HEK293T (cell line): ENCODE results near the gene CC2D2B.

Experiments
- ARNT ChIP-seq: fragments of 450-650 bp; IDR thresholded peaks from 2 replicates; pipeline ENCODE4 v1.6.1; 2017; ENCODE audit warnings: mild to moderate bottlenecking
- ELF4 ChIP-seq: fragments of 450-650 bp; IDR thresholded peaks from 2 replicates; pipeline ENCODE4 v1.6.1; 2017; ENCODE audit warnings: antibody characterized with exemption
- FOXA1 ChIP-seq: fragments of 450-650 bp; IDR thresholded peaks from 2 replicates; pipeline ENCODE4 v1.6.1; 2016; ENCODE audit warnings: mild to moderate bottlenecking
- L3MBTL2 ChIP-seq: fragments of 450-650 bp; conservative IDR thresholded peaks from 2 replicates; pipeline ENCODE4 v1.6.1; 2016; ENCODE audit warnings: mild to moderate bottlenecking
- SP1 ChIP-seq: fragments of 450-650 bp; IDR thresholded peaks from 2 replicates; pipeline ENCODE4 v1.6.1; 2017
- SUZ12 ChIP-seq: fragments of 450-650 bp; IDR thresholded peaks from 2 replicates; pipeline ENCODE4 v1.6.1; 2016; ENCODE audit warnings: mild to moderate bottlenecking
- ZNF384 ChIP-seq: fragments of 450-650 bp; IDR thresholded peaks from 2 replicates; pipeline ENCODE4 v1.6.1; 2016

- TF ChIP-seq ZNF384 (no peak), ELF4 (no peak), L3MBTL2 (no peak), SP1 (no peak), FOXA1 (no peak), ARNT (no peak), SUZ12 (no peak)
Observed at GRCh38 chr10:95896071-95896850, 11.5 kb upstream of the CC2D2B start.
